Heart left ventricle (tissue), 16 donors: Measurements from ENCODE around the gene GPR68. TPM values are rescaled to one million over a fixed set of nuclear protein-coding genes. Genes with fewer than 3 reads are reported as not detected.
A peak's percentile ranks its signal among the peaks of the same experiment; 100 is the strongest.

Source experiments
- ATAC-seq, 4 donors: fragments of 200-7000 bp; cut with Tn5 transposase; one replicate each; pipeline ENCODE4 v1.9.1; 2020 to 2022; ENCODE audit warnings: moderate library complexity in 4 of 4, mild to moderate bottlenecking in 3 of 4, moderate number of reproducible peaks in 1 of 4
- DNase-seq, 5 donors: peaks; one replicate each; pipeline ENCODE4 v3.0.0-alpha.2; 2020
- H3K27ac ChIP-seq, 12 donors: fragments of 200-600 bp; sonication (generic) in 4 of 12; one replicate each; pipeline versions ENCODE4 v1.5.0 to v1.8.0; 2016 to 2022; ENCODE audit warnings: mild to moderate bottlenecking in 2 of 12
- H3K27me3 ChIP-seq, 9 donors: fragments of 200-600 bp; sonication (generic) in 2 of 9; one replicate each; pipeline versions ENCODE4 v1.5.1 to v1.8.0; 2016 to 2022; ENCODE audit warnings: mild to moderate bottlenecking in 3 of 9
- H3K36me3 ChIP-seq, 9 donors: fragments of 200-600 bp; sonication (generic) in 2 of 9; one replicate each; pipeline versions ENCODE4 v1.5.0 to v1.8.0; 2018 to 2022; ENCODE audit warnings: mild to moderate bottlenecking in 2 of 9
- H3K4me1 ChIP-seq, 12 donors: fragments of 200-600 bp; sonication (generic) in 4 of 12; one replicate each; pipeline versions ENCODE4 v1.5.0 to v1.8.0; 2016 to 2022; ENCODE audit warnings: mild to moderate bottlenecking in 3 of 12
- H3K4me3 ChIP-seq, 12 donors: fragments of 200-600 bp; sonication (generic) in 4 of 12; one replicate each; pipeline versions ENCODE4 v1.5.0 to v1.8.0; 2017 to 2022; ENCODE audit warnings: mild to moderate bottlenecking in 9 of 12, moderate library complexity in 4 of 12
- H3K9me3 ChIP-seq, 12 donors: fragments of 200-600 bp; sonication (generic) in 4 of 12; one replicate each; pipeline versions ENCODE4 v1.5.0 to v1.8.0; 2016 to 2022; ENCODE audit warnings: mild to moderate bottlenecking in 1 of 12
- CTCF ChIP-seq, 12 donors: fragments of 200-600 bp; sonication (generic) in 4 of 12; IDR thresholded peaks; one replicate each; pipeline versions ENCODE4 v1.5.0 to v1.8.0; 2018 to 2022; ENCODE audit warnings: antibody characterized with exemption in 12 of 12, mild to moderate bottlenecking in 5 of 12
- POLR2A ChIP-seq, 2 donors: fragments of 450-650 bp; IDR thresholded peaks; one replicate each; pipeline ENCODE4 v1.6.1; 2017; ENCODE audit warnings: antibody characterized with exemption in 2 of 2, mild to moderate bottlenecking in 2 of 2, moderate library complexity in 2 of 2
- WGBS, 4 donors: extraction: QIAGEN DNeasy Blood & Tissue Kit in 2 of 4; methylation state at CpG; one replicate each; pipeline versions ENCODE4 v1.1.5 to v1.1.7; 2013 to 2018; 5-methylcytosine and 5-hydroxymethylcytosine counted together
- intact Hi-C, 10 donors: fragments of 100-400 bp; cut with DNase I; formaldehyde crosslinking; loops; one replicate each; pipeline versions ENCODE4 v1.11.1 to v1.14.2; 2022
- polyA plus RNA-seq, 2 donors: library from polyadenylated mRNA; stranded (reverse); fragments of 200-250 nt; gene quantifications; one replicate each; pipeline ENCODE4 v1.2.3, GENCODE V29; 2013
- total RNA-seq, 9 donors: library from RNA; depleted of rRNA in 2 of 9; stranded (reverse); fragments of >200 nt in 2 of 9; fragmentation: NEBNext Ultra II Directional in 3 of 9; extraction: Animal tissue kit (Norgen Biotek cat#: 25700) in 3 of 9; gene quantifications; one replicate each; pipeline versions ENCODE4 v1.1.0 to v1.2.4, GENCODE V29; 2016 to 2023
- donor health status: ischemic (EF 13 %, LVEDD 7.1; RV severe dilation, severe dysfunction).
- donor health status: healthy with polysubstance abuse.
- donor health status: DM: no; HTN: yes; CAD: no.
- donor health status: DM: no; HTN: no; CAD: no.
- donor health status: ischemic (EF 25% LVEDD 6.9; RV normal size, moderate dysfunction).
- donor health status: ischemic (EF 25% LVEDD 5.7; RV mildly dilated, moderate dysfunction).
- donor health status: healthy.
- donor health status: DM: yes; HTN: yes; CAD: no.
- donor health status: ischemic (EF 35%, LVEDD 5.7; RV mildly dilated, moderate dysfunction).
- donor health status: nonischemic (EF 11% LVEDD 7.7; RV severe dilation, severe dysfunction).
- donor health status: DM: yes; HTN: yes; CAD: no.
- donor health status: PGD.
- donor health status: ischemic (EF 29% LVEDD 5.4; RV normal size, mild dysfunction).
- donor health status: nonischemic (EF 23%, LVEDD 6.1; RV moderate dilation, normal function).

GPR68 gene
- total and polyA plus RNA-seq, 11 donors = 0.08 to 2.6 (median 0.59) TPM; not detected in 1

- ATAC-seq (peak in 3 of 4 donors; percentile 23 to 48 (median 44)), DNase-seq (peak; percentile 29 to 82 (median 46))
- Histone ChIP-seq H3K27ac (peak overlapping the region in 9 of 12 donors; percentile 39 to 64 (median 49)), H3K9me3 (no peaks in the 10 kb centered on the region), H3K36me3 (no peaks in the 10 kb centered on the region), H3K4me1 (peaks cover 0 to 77% (median 16%) of the 10 kb centered on the region in 12 donors), H3K4me3 (peak overlapping the region; percentile 24 to 77 (median 62)), H3K27me3 (peaks cover 0 to 6% (median 0%) of the 10 kb centered on the region in 9 donors)
- TF ChIP-seq CTCF (IDR thresholded peaks at IDR 0.05) (no peak), POLR2A (IDR thresholded peaks at IDR 0.05) (no peak)
- WGBS, 4 donors = 3 to 6% (median 4%) methylated on average over 37 to 95 of the region's 95 CpGs
- intact Hi-C loops = no loop called here
Measured at GRCh38 chr14:91252871-91253794, 8.6 kb upstream of the GPR68 start.

- no peaks in the 10 kb centered on the region for H3K36me3 ChIP-seq
- H3K27me3 ChIP-seq = peaks cover 0 to 6% (median 0%) of the 10 kb centered on the region in 9 donors
- intact Hi-C loops = no loop called here
- H3K9me3 ChIP-seq = peaks cover 0 to 5% (median 0%) of the 10 kb centered on the region in 12 donors
- H3K4me1 ChIP-seq = peaks cover 0 to 68% (median 11%) of the 10 kb centered on the region in 12 donors
- H3K4me3 ChIP-seq = no peak overlapping the region
- ATAC-seq = peak in 2 of 4 donors; percentile 13 to 16
- peak overlapping the region in 5 of 12 donors; percentile 11 to 50 (median 34) for H3K27ac ChIP-seq
- TF ChIP-seq CTCF (IDR thresholded peaks at IDR 0.05) (no peak), POLR2A (IDR thresholded peaks at IDR 0.05) (no peak)
- WGBS, 4 donors = 45 to 64% (median 49%) methylated on average over 5 of the region's 5 CpGs
- no peak for DNase-seq
Measured at GRCh38 chr14:91250912-91251311, 6.4 kb upstream of the GPR68 start.

- ATAC-seq (no peak), DNase-seq (no peak)
- Histone ChIP-seq H3K36me3 (no peaks in the 10 kb centered on the region), H3K4me1 (peaks cover 0 to 70% (median 11%) of the 10 kb centered on the region in 12 donors), H3K27me3 (peaks cover 0 to 6% (median 0%) of the 10 kb centered on the region in 9 donors), H3K27ac (peak overlapping the region in 6 of 12 donors; percentile 11 to 50 (median 34)), H3K9me3 (peaks cover 0 to 5% (median 0%) of the 10 kb centered on the region in 12 donors), H3K4me3 (no peak overlapping the region)
- WGBS, 4 donors = 75 to 85% (median 78%) methylated on average over 10 of the region's 10 CpGs
- intact Hi-C loops = no loop called here
- TF ChIP-seq CTCF (IDR thresholded peaks at IDR 0.05) (no peak), POLR2A (IDR thresholded peaks at IDR 0.05) (no peak)
Measured at GRCh38 chr14:91249841-91250616, 5.5 kb upstream of the GPR68 start.
